ENCODE measurements around the gene L3MBTL3.

DNA sequence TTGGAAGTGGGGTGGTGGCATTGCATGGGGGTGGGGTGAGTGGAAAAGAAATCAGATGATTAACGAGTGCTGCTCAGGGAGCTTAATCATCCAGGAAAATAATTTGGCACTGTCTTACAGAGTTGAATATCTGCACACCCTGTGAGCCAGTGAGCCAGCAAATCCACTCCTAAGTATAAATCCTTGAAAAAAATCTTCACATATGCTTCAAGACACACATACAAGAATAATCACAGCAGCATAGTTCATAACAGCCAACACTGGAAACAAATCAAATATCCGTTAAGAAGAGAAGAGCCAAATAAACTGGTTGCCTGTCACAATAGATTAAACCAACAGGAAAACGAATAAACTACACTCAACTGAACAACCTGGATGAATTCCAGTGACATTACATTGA lies 141.6 kb downstream of the L3MBTL3 start:
- TF ChIP-seq POLR2A (IDR thresholded peaks at IDR 0.05; ENCODE audit: low read length): no peak
- no peak for TF ChIP-seq GATA1 (IDR thresholded peaks at IDR 0.05; ENCODE audit: low read depth, low read length)
